ENCODE results near the gene CTPS2. TPM values are rescaled to one million over a fixed set of nuclear protein-coding genes. Genes with fewer than 3 reads are reported as not detected.

CTPS2 gene
- total and polyA plus RNA-seq, 2 experiments from 2014 or later = 10.4 to 35.5 TPM

- TF ChIP-seq JUNB (IDR thresholded peaks at IDR 0.05; ENCODE audit: unreplicated experiment) (no peak), EZH2 (IDR thresholded peaks at IDR 0.05; ENCODE audit: low read depth, unreplicated experiment) (no peak), ETS1 (IDR thresholded peaks at IDR 0.05) (no peak), ZNF114 (CRISPR knock-in tag; IDR thresholded peaks at IDR 0.05) (no peak), POLR2AphosphoS5 (IDR thresholded peaks at IDR 0.05; ENCODE audit: low read depth) (no peak), CTCF (conservative IDR thresholded peaks at IDR 0.05; ENCODE audit: low read depth in 2 of 2) (no peak), ZNF331 (CRISPR knock-in tag; IDR thresholded peaks at IDR 0.05; ENCODE audit: low read depth) (no peak)
These were observed 25.0 kb downstream of the CTPS2 start (continued) for GRCh38 chrX:16687514-16687913.

GRCh38 chrX:16683007-16683664, 29.3 kb downstream of the CTPS2 start:
- Histone ChIP-seq H3K27ac (ENCODE audit: low read depth) (no peak overlapping the region), H4K20me1 (replicated peaks; ENCODE audit: insufficient read depth) (no peaks in the 10 kb centered on the region), H3K27me3 (ENCODE audit: insufficient read depth) (no peaks in the 10 kb centered on the region), H3K4me3 (no peak overlapping the region), H3K36me3 (ENCODE audit: insufficient read depth) (no peaks in the 10 kb centered on the region; the same call in 1 of the 2 replicates), H3F3A (replicated peaks; ENCODE audit: low read depth) (no peaks in the 10 kb centered on the region), H3K4me1 (ENCODE audit: insufficient read depth) (no peaks in the 10 kb centered on the region), H3K9me2 (ENCODE audit: insufficient read depth) (no peaks in the 10 kb centered on the region), H3K4me2 (no peak overlapping the region), H2AFZ (no peak overlapping the region), H3K79me2 (replicated peaks; ENCODE audit: insufficient read depth) (no peaks in the 10 kb centered on the region)
- H3K27me3 Mint-ChIP-seq (ENCODE audit: insufficient read depth, low read depth, poor library complexity) = no peaks in the 10 kb centered on the region
- no peaks in the 10 kb centered on the region for H3K9me3 Mint-ChIP-seq
- peaks cover 66% of the 10 kb centered on the region for H3K36me3 Mint-ChIP-seq (ENCODE audit: low read depth)
- H3K4me1 Mint-ChIP-seq = no peaks in the 10 kb centered on the region
- ATAC-seq = no peak
- H3K4me3 Mint-ChIP-seq = no peak overlapping the region
- no peak overlapping the region for H3K27ac Mint-ChIP-seq
- DNase-seq (ENCODE audit: low spot score) = no peak
- TF ChIP-seq EZH2 (IDR thresholded peaks at IDR 0.05; ENCODE audit: low read depth, unreplicated experiment) = no peak
- TF ChIP-seq ETS1 (IDR thresholded peaks at IDR 0.05) = no peak
- no peak for TF ChIP-seq POLR2AphosphoS5 (IDR thresholded peaks at IDR 0.05; ENCODE audit: low read depth)
- no peak for TF ChIP-seq NANOG (IDR thresholded peaks at IDR 0.05; ENCODE audit: borderline replicate concordance)
- TF ChIP-seq EZH2phosphoT487 (IDR thresholded peaks at IDR 0.05; ENCODE audit: unreplicated experiment) = no peak
- no peak for TF ChIP-seq ZNF114 (CRISPR knock-in tag; IDR thresholded peaks at IDR 0.05)
- no peak for TF ChIP-seq CTCF (conservative IDR thresholded peaks at IDR 0.05; ENCODE audit: low read depth in 2 of 2)
- no peak for TF ChIP-seq ZNF462 (CRISPR knock-in tag; IDR thresholded peaks at IDR 0.05)
- no peak for TF ChIP-seq CREB1 (CRISPR knock-in tag; IDR thresholded peaks at IDR 0.05; ENCODE audit: low read depth)
- no peak for TF ChIP-seq JUNB (IDR thresholded peaks at IDR 0.05; ENCODE audit: unreplicated experiment)
- TF ChIP-seq ZNF331 (CRISPR knock-in tag; IDR thresholded peaks at IDR 0.05; ENCODE audit: low read depth) = no peak
